Endothelial cell of umbilical vein (primary cell): ENCODE results near the gene LRRK1.

Source experiments
- EZH2 ChIP-seq: IDR thresholded peaks from 2 replicates; pipeline ENCODE4 v1.6.1; 2012; ENCODE audit warnings: borderline replicate concordance, low read depth, mild to moderate bottlenecking, moderate library complexity, low read length, inconsistent platforms; ENCODE audit not compliant: severe bottlenecking
- POLR2A ChIP-seq: IDR thresholded peaks from 2 replicates; pipeline ENCODE4 v1.6.1; 2012; ENCODE audit warnings: low read depth, mild to moderate bottlenecking, control low read depth, low read length
- TF ChIP-seq, protein P1 (sequence below), 2 donors: IDR thresholded peaks; 1 replicate in 1 of 2; 2 replicates in 1 of 2; pipeline ENCODE4 v1.5.1; 2011; ENCODE audit warnings: low read length in 2 of 2, mild to moderate bottlenecking in 2 of 2, moderate library complexity in 2 of 2, control low read depth in 1 of 2, inconsistent platforms in 1 of 2, low read depth in 1 of 2; ENCODE audit not compliant: insufficient read depth in 1 of 2; ENCODE audit errors: extremely low read depth in 1 of 2
- TF ChIP-seq, protein P2 (sequence below): IDR thresholded peaks from 2 replicates; pipeline ENCODE4 v1.6.1; 2011; ENCODE audit not compliant: insufficient read depth, insufficient read length

- TF ChIP-seq, protein P1, sequence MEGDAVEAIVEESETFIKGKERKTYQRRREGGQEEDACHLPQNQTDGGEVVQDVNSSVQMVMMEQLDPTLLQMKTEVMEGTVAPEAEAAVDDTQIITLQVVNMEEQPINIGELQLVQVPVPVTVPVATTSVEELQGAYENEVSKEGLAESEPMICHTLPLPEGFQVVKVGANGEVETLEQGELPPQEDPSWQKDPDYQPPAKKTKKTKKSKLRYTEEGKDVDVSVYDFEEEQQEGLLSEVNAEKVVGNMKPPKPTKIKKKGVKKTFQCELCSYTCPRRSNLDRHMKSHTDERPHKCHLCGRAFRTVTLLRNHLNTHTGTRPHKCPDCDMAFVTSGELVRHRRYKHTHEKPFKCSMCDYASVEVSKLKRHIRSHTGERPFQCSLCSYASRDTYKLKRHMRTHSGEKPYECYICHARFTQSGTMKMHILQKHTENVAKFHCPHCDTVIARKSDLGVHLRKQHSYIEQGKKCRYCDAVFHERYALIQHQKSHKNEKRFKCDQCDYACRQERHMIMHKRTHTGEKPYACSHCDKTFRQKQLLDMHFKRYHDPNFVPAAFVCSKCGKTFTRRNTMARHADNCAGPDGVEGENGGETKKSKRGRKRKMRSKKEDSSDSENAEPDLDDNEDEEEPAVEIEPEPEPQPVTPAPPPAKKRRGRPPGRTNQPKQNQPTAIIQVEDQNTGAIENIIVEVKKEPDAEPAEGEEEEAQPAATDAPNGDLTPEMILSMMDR (IDR thresholded peaks at IDR 0.05; ENCODE audit: extremely low read depth in 1 of 2, insufficient read depth in 1 of 2, low read depth in 1 of 2, low read length in 2 of 2), result no peak
- TF ChIP-seq, protein P2, sequence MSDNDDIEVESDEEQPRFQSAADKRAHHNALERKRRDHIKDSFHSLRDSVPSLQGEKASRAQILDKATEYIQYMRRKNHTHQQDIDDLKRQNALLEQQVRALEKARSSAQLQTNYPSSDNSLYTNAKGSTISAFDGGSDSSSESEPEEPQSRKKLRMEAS, result no peak
- TF ChIP-seq POLR2A (no peak), EZH2 (no peak)
Observed at GRCh38 chr15:101033801-101034200, 114.6 kb downstream of the LRRK1 start.
